ENCODE measurements around the gene GPR180.
A peak's percentile ranks its signal among the peaks of the same experiment; 100 is the strongest.

GPR180 gene

GRCh38 chr13:94601446-94602431 lies at the start of gene GPR180:
Gene GPR180 (plus strand): TSS chr13:94601857. CDS start chr13:94601928, 71 bp downstream.
- peak; percentile 26 for DNase-seq

- DNase-seq: no peak
These were observed 49.6 kb upstream of the GPR180 start for GRCh38 chr13:94552095-94552494.

- DNase-seq: no peak
These were observed 47.9 kb upstream of the GPR180 start for GRCh38 chr13:94553766-94554165.

GRCh38 chr13:94556041-94556440 lies 45.6 kb upstream of the GPR180 start:
- DNase-seq: no peak

- no peak for DNase-seq
These were observed 45.0 kb upstream of the GPR180 start for GRCh38 chr13:94556621-94557020.

GRCh38 chr13:94557684-94558235 lies 43.9 kb upstream of the GPR180 start:
- DNase-seq: no peak

GRCh38 chr13:94558716-94559115 lies 42.9 kb upstream of the GPR180 start:
- DNase-seq: no peak

GRCh38 chr13:94559222-94559795 lies 42.3 kb upstream of the GPR180 start:
- DNase-seq: no peak

- no peak for DNase-seq
These were observed 41.5 kb upstream of the GPR180 start for GRCh38 chr13:94560116-94560515.

- DNase-seq: no peak
These were observed 40.5 kb upstream of the GPR180 start for GRCh38 chr13:94561126-94561525.

GRCh38 chr13:94567581-94567980 lies 34.1 kb upstream of the GPR180 start:
- DNase-seq: no peak

GRCh38 chr13:94568443-94568842 lies 33.2 kb upstream of the GPR180 start:
- DNase-seq: no peak

GRCh38 chr13:94569615-94570014 lies 32.0 kb upstream of the GPR180 start:
- DNase-seq: no peak

GRCh38 chr13:94579063-94579462 lies 22.6 kb upstream of the GPR180 start:
- no peak for DNase-seq

GRCh38 chr13:94583926-94584325 lies 17.7 kb upstream of the GPR180 start:
- no peak for DNase-seq

- no peak for DNase-seq
These were observed 16.0 kb upstream of the GPR180 start for GRCh38 chr13:94585543-94586101.

GRCh38 chr13:94586371-94586770 lies 15.3 kb upstream of the GPR180 start:
- DNase-seq: no peak

GRCh38 chr13:94588541-94588940 lies 13.1 kb upstream of the GPR180 start:
- no peak for DNase-seq

GRCh38 chr13:94590744-94591143 lies 10.9 kb upstream of the GPR180 start:
- DNase-seq: no peak

GRCh38 chr13:94595001-94595949 lies 6.4 kb upstream of the GPR180 start:
- no peak for DNase-seq

GRCh38 chr13:94595950-94596574 lies 5.6 kb upstream of the GPR180 start, which contains the start of gene TGDS:
Gene TGDS (minus strand): TSS chr13:94596152. CDS start chr13:94596136, 16 bp downstream.
- DNase-seq: peak; percentile 6

- DNase-seq: no peak
These were observed 5.1 kb upstream of the GPR180 start for GRCh38 chr13:94596575-94596971.

All from cortex of kidney (tissue), 1 donor.